WTC11 (cell line): ENCODE data around the gene PUS7L. TPM values are rescaled to one million over a fixed set of nuclear protein-coding genes. Genes with fewer than 3 reads are reported as not detected.

Experiments used
- ATAC-seq: fragments of 200-7000 bp; cut with Tn5 transposase; 2 replicates; pipeline ENCODE4 v1.10.0; 2021; ENCODE audit warnings: mild to moderate bottlenecking, moderate library complexity
- CTCF ChIA-PET: fragments of 300-600 bp; sonication (Branson Sonifier 250); formaldehyde crosslinking; loops from one replicate; lab custom pipeline; 2021; ENCODE audit warnings: antibody characterized with exemption; lab: Charles Lee
- POLR2A ChIA-PET: fragments of 350-600 bp; sonication (Branson Sonifier 250); formaldehyde crosslinking; loops from one replicate; lab custom pipeline; 2021; ENCODE audit warnings: antibody characterized with exemption; lab: Charles Lee
- DNase-seq: peaks from one replicate; pipeline ENCODE4 v3.0.0; 2021; ENCODE audit warnings: low spot score
- H3K27ac Mint-ChIP-seq: 2 replicates; pipeline ENCODE4 v1.8.0; 2021; ENCODE audit warnings: mixed read lengths
- H3K27me3 Mint-ChIP-seq: 2 replicates; pipeline ENCODE4 v1.8.0; 2021; ENCODE audit warnings: low read depth, mild to moderate bottlenecking, moderate library complexity, mixed read lengths
- H3K36me3 Mint-ChIP-seq: 2 replicates; pipeline ENCODE4 v1.8.0; 2021; ENCODE audit warnings: mixed read lengths
- H3K4me1 Mint-ChIP-seq: 2 replicates; pipeline ENCODE4 v1.8.0; 2022; ENCODE audit warnings: mixed read lengths
- H3K4me3 Mint-ChIP-seq: 2 replicates; pipeline ENCODE4 v1.8.0; 2021; ENCODE audit warnings: mild to moderate bottlenecking, moderate library complexity, mixed read lengths
- H3K9me3 Mint-ChIP-seq: 2 replicates; pipeline ENCODE4 v1.8.0; 2021; ENCODE audit warnings: mixed read lengths
- ATF1 ChIP-seq: sonication (generic); formaldehyde crosslinking; IDR thresholded peaks from 2 replicates; pipeline ENCODE4 v1.8.1; 2023; ENCODE audit warnings: mild to moderate bottlenecking, moderate library complexity, missing genetic modification reagents
- CTCF ChIP-seq: fragments of 200-600 bp; IDR thresholded peaks from 2 replicates; pipeline ENCODE4 v1.8.0; 2022; ENCODE audit warnings: antibody characterized with exemption
- ESRRA ChIP-seq: sonication (generic); formaldehyde crosslinking; IDR thresholded peaks from 2 replicates; pipeline ENCODE4 v1.8.1; 2022; ENCODE audit warnings: mild to moderate bottlenecking, missing genetic modification reagents, borderline replicate concordance
- ETV6 ChIP-seq: sonication (generic); formaldehyde crosslinking; IDR thresholded peaks from 2 replicates; pipeline ENCODE4 v1.8.1; 2022; ENCODE audit warnings: mild to moderate bottlenecking, missing genetic modification reagents
- GABPB1 ChIP-seq: sonication (generic); formaldehyde crosslinking; IDR thresholded peaks from 2 replicates; pipeline ENCODE4 v1.8.1; 2023; ENCODE audit warnings: mild to moderate bottlenecking, missing genetic modification reagents
- MXD4 ChIP-seq: fragments of 250-450 bp; sonication (Bioruptor Pico); IDR thresholded peaks from 2 replicates; pipeline ENCODE4 v1.8.0; 2021; ENCODE audit warnings: mild to moderate bottlenecking, moderate library complexity, borderline replicate concordance
- MYBL2 ChIP-seq: sonication (generic); formaldehyde crosslinking; IDR thresholded peaks from 2 replicates; pipeline ENCODE4 v1.8.1; 2023; ENCODE audit warnings: mild to moderate bottlenecking, moderate library complexity, missing genetic modification reagents
- NR1H2 ChIP-seq: sonication (generic); formaldehyde crosslinking; IDR thresholded peaks from 2 replicates; pipeline ENCODE4 v1.9.0; 2021; ENCODE audit warnings: mild to moderate bottlenecking, moderate library complexity, missing genetic modification reagents
- PRDM15 ChIP-seq: sonication (generic); formaldehyde crosslinking; IDR thresholded peaks from 2 replicates; pipeline ENCODE4 v1.8.0; 2022; ENCODE audit warnings: missing genetic modification reagents
- PREB ChIP-seq: sonication (generic); formaldehyde crosslinking; IDR thresholded peaks from 2 replicates; pipeline ENCODE4 v1.8.1; 2022; ENCODE audit warnings: mild to moderate bottlenecking, missing genetic modification reagents, moderate library complexity, borderline replicate concordance
- RELA ChIP-seq: sonication (generic); formaldehyde crosslinking; IDR thresholded peaks from 2 replicates; pipeline ENCODE4 v1.8.1; 2022; ENCODE audit warnings: missing genetic modification reagents, mild to moderate bottlenecking, borderline replicate concordance
- ZBTB43 ChIP-seq: sonication (generic); formaldehyde crosslinking; IDR thresholded peaks from 2 replicates; pipeline ENCODE4 v1.8.1; 2023; ENCODE audit warnings: mild to moderate bottlenecking, missing genetic modification reagents
- ZNF121 ChIP-seq: sonication (generic); formaldehyde crosslinking; IDR thresholded peaks from 2 replicates; pipeline ENCODE4 v1.8.0; 2023; ENCODE audit warnings: missing genetic modification reagents
- ZNF423 ChIP-seq: fragments of 250-450 bp; sonication (Bioruptor Pico); IDR thresholded peaks from 2 replicates; pipeline ENCODE4 v2.1.2; 2022; ENCODE audit warnings: mild to moderate bottlenecking, moderate library complexity
- ZNF425 ChIP-seq: fragments of 250-450 bp; sonication (Bioruptor Pico); conservative IDR thresholded peaks from 2 replicates; pipeline ENCODE4 v1.9.0; 2021; ENCODE audit warnings: mild to moderate bottlenecking
- ZSCAN18 ChIP-seq: fragments of 250-450 bp; sonication (Bioruptor Pico); IDR thresholded peaks from 2 replicates; pipeline ENCODE4 v2.1.2; 2022; ENCODE audit warnings: mild to moderate bottlenecking, moderate library complexity
- total RNA-seq: library from RNA; stranded (reverse); gene quantifications from 3 replicates; pipeline ENCODE4 v1.2.3, GENCODE V29; 2021

Gene PUS7L
- total RNA-seq, 1 experiment from 2014 or later, result 20.7 TPM

GRCh38 chr12:43722621-43723020 lies 36.0 kb downstream of the PUS7L start:
- no peak for TF ChIP-seq RELA (CRISPR knock-in tag)
- no peak for TF ChIP-seq MYBL2 (CRISPR knock-in tag)
- no peak for TF ChIP-seq PREB (CRISPR knock-in tag)
- no peak for TF ChIP-seq ESRRA (CRISPR knock-in tag)
- no peak for TF ChIP-seq ZNF121 (CRISPR knock-in tag)
- TF ChIP-seq ZBTB43 (CRISPR knock-in tag), result no peak
- no peak for TF ChIP-seq ZSCAN18 (CRISPR knock-in tag)
- no peak for TF ChIP-seq ATF1 (CRISPR knock-in tag)
- no peak for TF ChIP-seq NR1H2
- no peak for TF ChIP-seq ZNF423 (CRISPR knock-in tag)
- no peak for TF ChIP-seq CTCF
- TF ChIP-seq GABPB1 (CRISPR knock-in tag), result no peak
- no peak for TF ChIP-seq MXD4 (CRISPR knock-in tag)
- no peak for TF ChIP-seq PRDM15 (CRISPR knock-in tag)
- TF ChIP-seq ZNF425 (CRISPR knock-in tag), result no peak
- TF ChIP-seq ETV6, result no peak
- TF ChIP-seq, all 79 proteins: peak for 0
- no peaks in the 10 kb centered on the region; the same call in 1 of the 2 replicates for H3K36me3 Mint-ChIP-seq
- H3K9me3 Mint-ChIP-seq, result no peaks in the 10 kb centered on the region
- no peak overlapping the region for H3K27ac Mint-ChIP-seq
- no peaks in the 10 kb centered on the region for H3K27me3 Mint-ChIP-seq
- no peak overlapping the region for H3K4me3 Mint-ChIP-seq
- peaks cover 15% of the 10 kb centered on the region for H3K4me1 Mint-ChIP-seq
- ChIA-PET CTCF (interaction anchor here (0.7 kb wide), 1 partner anchor 221 kb away, joined by 3 read pairs; no protein-coding TSS in a partner anchor), POLR2A (no interaction called here)
- ATAC-seq, result no peak
- DNase-seq, result no peak
